Activated CD4-positive, alpha-beta T cell treated with anti-CD3 and anti-CD28 coated beads for 36 hours (primary cell): ENCODE data around the gene HOXC10. TPM values are rescaled to one million over a fixed set of nuclear protein-coding genes. Genes with fewer than 3 reads are reported as not detected.
A peak's percentile ranks its signal among the peaks of the same experiment; 100 is the strongest.

Experiments
- ATAC-seq: fragments of 200-7000 bp; cut with Tn5 transposase; one replicate; pipeline ENCODE4 v1.10.0; 2021; ENCODE audit warnings: mild to moderate bottlenecking, moderate library complexity
- CTCF ChIA-PET: fragments of 350-600 bp; sonication (Branson Sonifier 250); formaldehyde crosslinking; loops from one replicate; lab custom pipeline; 2021; ENCODE audit warnings: antibody characterized with exemption; lab: Charles Lee
- POLR2A ChIA-PET: fragments of 350-600 bp; sonication (Branson Sonifier 250); formaldehyde crosslinking; loops from one replicate; lab custom pipeline; 2021; ENCODE audit warnings: antibody characterized with exemption, inconsistent platforms; lab: Charles Lee
- DNase-seq: peaks from one replicate; pipeline ENCODE4 v3.0.0-alpha.2; 2020
- H3K27ac Mint-ChIP-seq: one replicate; pipeline ENCODE4 v1.8.0; 2021; ENCODE audit warnings: mixed read lengths
- H3K27me3 Mint-ChIP-seq: one replicate; pipeline ENCODE4 v1.8.0; 2021; ENCODE audit warnings: mixed read lengths
- H3K36me3 Mint-ChIP-seq: one replicate; pipeline ENCODE4 v1.8.0; 2021; ENCODE audit warnings: low read depth, mixed read lengths
- H3K4me1 Mint-ChIP-seq: one replicate; pipeline ENCODE4 v1.8.0; 2021; ENCODE audit warnings: mixed read lengths
- H3K4me3 Mint-ChIP-seq: one replicate; pipeline ENCODE4 v1.8.0; 2021; ENCODE audit warnings: mild to moderate bottlenecking, moderate library complexity, mixed read lengths
- H3K9me3 Mint-ChIP-seq: one replicate; pipeline ENCODE4 v1.8.0; 2021; ENCODE audit warnings: low read depth, mixed read lengths
- intact Hi-C, 2 experiments: fragments of 100-400 bp; cut with DNase I in 1 of 2; cut with micrococcal nuclease in 1 of 2; formaldehyde crosslinking; loops; one replicate each; pipeline versions ENCODE4 v1.14.2 to v1.15.1; 2022 to 2024; cut with DNase I, micrococcal nuclease
- total RNA-seq, 2 experiments: library from RNA; stranded (reverse); gene quantifications; one replicate each; pipeline ENCODE4 v1.2.3, GENCODE V29; 2021

HOXC10 gene
- total RNA-seq, 2 experiments from 2014 or later: not detected

DNA sequence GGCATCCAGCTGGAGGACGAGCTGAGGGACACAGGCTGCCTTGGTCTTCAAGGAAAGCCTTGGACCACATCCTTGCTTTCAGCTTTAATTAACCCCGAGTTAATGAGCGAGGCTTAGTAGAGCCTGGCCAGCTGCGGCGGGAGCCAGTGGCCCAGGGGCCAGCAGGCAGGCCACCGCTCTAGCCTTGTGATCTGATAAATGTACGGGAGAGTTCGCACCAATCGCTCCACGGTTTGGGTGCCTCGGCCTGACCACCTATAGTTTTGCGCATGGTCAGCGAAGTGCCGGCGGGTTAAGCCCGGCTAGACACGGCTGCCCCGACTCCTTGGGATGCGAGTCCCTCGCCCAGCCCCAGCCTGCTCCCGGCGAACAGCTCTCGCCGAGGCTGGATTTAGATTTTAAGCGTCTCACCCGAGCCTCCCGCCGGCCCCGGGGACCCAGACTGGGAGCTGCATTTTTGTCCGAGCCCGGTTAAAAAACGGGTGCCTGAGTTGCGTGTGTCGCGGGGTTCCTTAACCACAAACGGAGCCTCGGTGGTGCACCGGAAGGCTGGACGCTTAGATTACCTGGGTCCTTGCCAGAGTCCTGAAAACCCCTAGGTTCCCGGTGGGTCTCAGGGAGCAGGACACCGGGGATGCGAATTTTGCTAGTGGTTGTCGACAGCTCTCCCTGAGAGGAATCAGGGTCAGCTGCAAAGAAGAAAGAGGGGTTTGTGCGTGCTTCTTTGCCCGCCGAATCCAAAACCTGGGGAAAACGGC is 33.2 kb upstream of the HOXC10 start:
- ChIA-PET POLR2A (no interaction called here), CTCF (interaction anchor here (0.7 to 2.5 kb wide), 4 partner anchors 10 to 54 kb away, joined by 3 to 14 read pairs (median 4); partner anchors contain the start of gene HOXC10)
- H3K4me3 Mint-ChIP-seq: no peak overlapping the region
- ATAC-seq: no peak
- no peaks in the 10 kb centered on the region for H3K9me3 Mint-ChIP-seq
- peaks cover 12% of the 10 kb centered on the region for H3K4me1 Mint-ChIP-seq
- DNase-seq: no peak
- no peak overlapping the region for H3K27ac Mint-ChIP-seq
- intact Hi-C loops: loop anchor here (2.0 to 5.0 kb wide), 4 partner anchors 13 to 46 kb away; no protein-coding TSS in a partner anchor
- H3K27me3 Mint-ChIP-seq: peaks cover 83% of the 10 kb centered on the region
- H3K36me3 Mint-ChIP-seq: no peaks in the 10 kb centered on the region

DNA sequence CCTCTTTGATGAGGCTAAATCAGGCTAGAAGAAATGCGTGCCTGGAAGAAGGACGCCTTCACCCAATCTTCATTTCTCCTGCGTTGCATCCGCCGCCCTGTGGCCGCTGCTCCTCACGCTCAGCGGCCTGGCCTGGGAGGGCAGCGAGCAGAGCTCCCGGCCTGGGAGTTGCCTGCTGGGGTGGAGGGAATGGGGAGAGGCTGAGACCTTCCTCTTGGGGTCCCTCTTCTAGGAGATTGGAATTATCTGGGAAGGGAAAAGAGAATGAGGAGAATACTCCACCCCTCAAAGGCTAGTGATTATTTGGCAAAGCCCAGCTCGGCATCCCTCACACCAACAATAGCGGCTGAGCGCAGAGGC is 32.6 kb upstream of the HOXC10 start:
- Mint-ChIP-seq H3K36me3 (no peaks in the 10 kb centered on the region), H3K27me3 (peaks cover 86% of the 10 kb centered on the region), H3K4me3 (no peak overlapping the region), H3K4me1 (peaks cover 12% of the 10 kb centered on the region), H3K27ac (no peak overlapping the region), H3K9me3 (no peaks in the 10 kb centered on the region)
- DNase-seq (no peak), ATAC-seq (no peak)
- intact Hi-C loops: loop anchor here in 1 of 2 experiments (2.0 to 5.0 kb wide), 2 partner anchors 18 to 45 kb away; no protein-coding TSS in a partner anchor
- ChIA-PET POLR2A (no interaction called here), CTCF (interaction anchor here (0.7 to 2.5 kb wide), 7 partner anchors 11 to 184 kb away, joined by 3 to 14 read pairs (median 4); partner anchors contain the start of gene HOXC10)

DNA sequence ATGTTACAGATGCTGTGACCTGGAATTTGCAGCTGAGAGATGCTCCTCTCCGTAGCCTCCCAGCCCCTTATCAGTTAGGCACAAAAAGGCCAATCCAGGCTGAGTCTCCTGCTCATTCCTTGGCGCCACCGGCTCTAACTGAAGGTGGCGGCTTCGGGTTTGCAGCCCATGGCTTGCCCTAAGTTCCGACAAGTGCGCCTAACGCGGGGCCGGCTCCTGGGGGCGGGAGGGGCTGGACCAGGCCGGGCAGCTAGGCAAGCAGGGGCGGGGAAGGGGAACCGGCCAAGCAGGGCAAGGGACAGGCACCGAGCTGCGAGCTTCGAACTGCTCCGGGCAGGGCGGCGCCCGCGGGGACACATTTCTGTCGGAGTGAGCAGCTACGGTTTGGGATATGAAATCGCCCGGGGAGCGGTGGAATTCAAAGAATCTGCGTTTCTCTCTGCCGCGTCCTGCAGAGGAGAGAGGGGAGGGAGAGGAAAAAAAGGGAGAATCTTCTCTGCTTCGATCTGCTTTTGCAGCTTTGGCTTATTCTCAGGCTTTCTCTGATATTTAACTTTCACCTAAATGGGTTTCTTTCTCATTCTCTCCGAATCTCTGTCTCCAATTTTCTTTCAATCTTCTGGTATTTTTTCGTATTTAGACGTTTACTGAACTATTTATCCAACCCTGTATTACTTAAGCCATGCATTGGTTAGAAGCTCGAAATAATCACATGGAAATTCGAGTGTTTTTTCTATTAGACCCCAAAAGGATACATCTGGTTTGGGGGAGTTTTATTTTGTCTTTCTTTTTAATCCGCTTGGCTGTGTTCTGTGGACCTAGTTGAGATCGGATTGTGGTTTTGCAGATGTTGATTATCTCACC is 31.8 kb upstream of the HOXC10 start:
- ATAC-seq: no peak
- H3K9me3 Mint-ChIP-seq: no peaks in the 10 kb centered on the region
- no peak overlapping the region for H3K4me3 Mint-ChIP-seq
- CTCF ChIA-PET: interaction anchor here (0.6 to 2.5 kb wide), 10 partner anchors 11 to 185 kb away, joined by 3 to 14 read pairs (median 4); partner anchors contain the start of gene HOXC10
- H3K4me1 Mint-ChIP-seq: peaks cover 12% of the 10 kb centered on the region
- H3K27ac Mint-ChIP-seq: no peak overlapping the region
- intact Hi-C loops: loop anchor here in 1 of 2 experiments (2.0 to 5.0 kb wide), 2 partner anchors 18 to 44 kb away; no protein-coding TSS in a partner anchor
- no peaks in the 10 kb centered on the region for H3K36me3 Mint-ChIP-seq
- DNase-seq: no peak
- peaks cover 85% of the 10 kb centered on the region for H3K27me3 Mint-ChIP-seq
- POLR2A ChIA-PET: no interaction called here

DNA sequence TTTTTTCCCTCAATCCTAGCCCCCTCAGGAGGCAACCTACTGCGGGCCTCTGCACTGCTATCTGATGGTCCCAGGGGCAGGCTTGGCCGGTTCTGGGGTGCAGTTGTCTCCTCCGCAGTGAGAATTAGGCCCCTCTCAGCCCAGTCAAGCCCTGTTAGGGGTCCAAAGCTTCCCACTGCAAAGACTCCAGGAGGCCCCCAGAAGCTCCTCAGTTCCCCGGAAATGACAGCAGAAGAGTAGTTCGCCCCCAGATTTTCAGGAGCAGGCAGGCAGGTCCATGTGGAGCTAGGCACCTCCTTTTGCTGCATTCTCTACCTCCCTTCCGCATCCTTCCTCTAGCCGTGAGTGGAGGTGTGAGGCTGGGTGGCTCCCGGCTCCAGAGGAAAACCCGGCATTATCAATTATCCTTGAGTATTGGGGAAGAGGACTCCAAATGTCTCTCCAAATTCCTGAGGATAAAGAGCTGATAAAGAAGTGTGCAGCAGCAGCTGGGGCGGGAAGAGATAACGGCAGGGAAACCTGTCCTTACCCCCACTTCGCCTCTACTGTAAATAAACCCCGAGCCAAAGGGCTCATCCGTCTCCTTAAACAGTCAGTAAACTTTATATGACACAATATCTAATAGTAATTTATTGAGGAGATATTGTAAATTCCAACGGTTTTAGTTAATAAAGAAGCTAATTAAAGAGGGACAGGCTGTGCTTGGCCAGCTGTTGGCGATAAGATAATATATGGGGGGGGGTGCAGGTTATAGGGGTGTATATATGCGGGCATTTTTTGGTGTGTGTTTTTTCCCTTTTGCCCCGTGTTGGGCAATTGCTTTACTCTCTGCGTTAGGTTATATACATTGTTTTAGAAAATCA is 30.9 kb upstream of the HOXC10 start:
- no peaks in the 10 kb centered on the region for H3K9me3 Mint-ChIP-seq
- H3K36me3 Mint-ChIP-seq: no peaks in the 10 kb centered on the region
- ATAC-seq: no peak
- no peak for DNase-seq
- intact Hi-C loops: loop anchor here (1.0 to 5.0 kb wide), 3 partner anchors 19 to 43 kb away; partner anchors contain the start of gene HOTAIR (in 1 of the 2)
- H3K27me3 Mint-ChIP-seq: peaks cover 85% of the 10 kb centered on the region
- H3K4me1 Mint-ChIP-seq: peaks cover 12% of the 10 kb centered on the region
- ChIA-PET POLR2A (no interaction called here), CTCF (interaction anchor here (0.6 to 2.5 kb wide), 7 partner anchors 9 to 169 kb away, joined by 3 to 14 read pairs (median 3); partner anchors contain the start of gene HOXC5)
- H3K4me3 Mint-ChIP-seq: no peak overlapping the region
- H3K27ac Mint-ChIP-seq: no peak overlapping the region

DNA sequence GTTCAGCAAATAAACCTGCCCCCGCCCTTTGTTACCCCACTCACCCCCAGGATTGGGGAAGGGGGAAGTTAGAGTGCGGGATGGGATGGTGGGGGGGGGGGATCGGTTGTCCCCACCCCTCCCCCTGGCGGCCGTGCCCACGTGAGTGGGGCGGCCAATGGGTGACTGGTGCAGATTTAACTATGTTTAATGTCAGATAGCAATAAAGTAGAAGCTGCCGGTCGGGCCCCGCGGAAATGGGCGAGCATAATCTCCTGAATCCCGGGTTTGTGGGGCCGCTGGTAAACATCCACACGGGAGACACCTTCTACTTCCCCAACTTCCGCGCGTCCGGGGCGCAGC is 30.3 kb upstream of the HOXC10 start, which contains the start of gene HOXC12:
HOXC12 (plus strand) TSS at position 210 of the 342 bp plus-strand sequence; CDS start at position 237, 27 bp downstream.
- intact Hi-C loops: loop anchor here (1.0 to 5.0 kb wide), 3 partner anchors 20 to 98 kb away; partner anchors contain the start of genes HOTAIR (in 1 of the 2) and HOXC4 (in 1 of the 2)
- POLR2A ChIA-PET: no interaction called here
- no peak within 1 kb of the TSS for H3K27ac Mint-ChIP-seq

DNA sequence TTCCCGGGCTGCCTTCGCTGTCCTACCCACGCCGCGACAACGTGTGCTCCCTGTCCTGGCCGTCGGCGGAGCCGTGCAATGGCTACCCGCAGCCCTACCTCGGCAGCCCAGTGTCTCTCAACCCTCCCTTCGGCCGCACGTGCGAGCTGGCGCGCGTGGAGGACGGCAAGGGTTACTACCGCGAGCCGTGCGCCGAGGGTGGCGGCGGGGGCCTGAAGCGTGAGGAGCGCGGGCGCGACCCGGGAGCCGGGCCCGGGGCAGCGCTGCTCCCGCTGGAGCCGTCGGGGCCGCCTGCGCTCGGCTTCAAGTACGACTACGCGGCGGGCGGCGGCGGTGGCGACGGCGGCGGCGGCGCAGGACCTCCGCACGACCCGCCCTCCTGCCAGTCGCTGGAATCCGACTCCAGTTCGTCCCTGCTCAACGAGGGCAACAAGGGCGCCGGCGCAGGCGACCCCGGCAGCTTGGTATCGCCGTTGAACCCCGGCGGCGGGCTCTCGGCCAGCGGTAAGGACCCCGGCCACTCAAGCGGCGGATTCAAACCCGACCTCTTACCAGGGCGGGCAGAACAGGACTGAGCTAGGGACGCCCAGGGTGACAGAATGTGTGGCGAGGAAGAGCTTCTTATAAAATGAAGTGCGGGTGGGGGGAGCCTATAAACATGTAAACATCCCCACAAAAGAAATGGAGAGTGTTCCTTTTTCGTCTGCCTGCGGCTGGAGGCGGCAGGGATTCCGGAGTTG is 29.7 kb upstream of the HOXC10 start:
- H3K36me3 Mint-ChIP-seq: no peaks in the 10 kb centered on the region
- ATAC-seq (no peak), DNase-seq (no peak)
- ChIA-PET POLR2A (no interaction called here), CTCF (interaction anchor here (1.1 kb wide), 1 partner anchor 77 kb away, joined by 5 read pairs; the partner anchor contains the start of gene HOXC5)
- H3K27ac Mint-ChIP-seq: no peak overlapping the region
- no peak overlapping the region for H3K4me3 Mint-ChIP-seq
- intact Hi-C loops: loop anchor here in 1 of 2 experiments (5.0 kb wide), 1 partner anchor 97 kb away; the partner anchor contains the start of gene HOXC4
- no peaks in the 10 kb centered on the region for H3K9me3 Mint-ChIP-seq
- peaks cover 85% of the 10 kb centered on the region for H3K27me3 Mint-ChIP-seq
- H3K4me1 Mint-ChIP-seq: peaks cover 12% of the 10 kb centered on the region

More for the DNA sequence above, 30.3 kb upstream of the HOXC10 start, which contains the start of gene HOXC12:
- DNase-seq: no peak
- CTCF ChIA-PET: interaction anchor here (1.1 to 1.5 kb wide), 2 partner anchors 20 to 78 kb away, joined by 3 to 5 read pairs; partner anchors contain the start of gene HOXC5
- Mint-ChIP-seq H3K4me1 (peaks cover 12% of the 10 kb centered on the region), H3K36me3 (no peaks in the 10 kb centered on the region), H3K9me3 (no peaks in the 10 kb centered on the region), H3K4me3 (no peak within 1 kb of the TSS), H3K27me3 (peaks cover 85% of the 10 kb centered on the region)
- no peak for ATAC-seq

DNA sequence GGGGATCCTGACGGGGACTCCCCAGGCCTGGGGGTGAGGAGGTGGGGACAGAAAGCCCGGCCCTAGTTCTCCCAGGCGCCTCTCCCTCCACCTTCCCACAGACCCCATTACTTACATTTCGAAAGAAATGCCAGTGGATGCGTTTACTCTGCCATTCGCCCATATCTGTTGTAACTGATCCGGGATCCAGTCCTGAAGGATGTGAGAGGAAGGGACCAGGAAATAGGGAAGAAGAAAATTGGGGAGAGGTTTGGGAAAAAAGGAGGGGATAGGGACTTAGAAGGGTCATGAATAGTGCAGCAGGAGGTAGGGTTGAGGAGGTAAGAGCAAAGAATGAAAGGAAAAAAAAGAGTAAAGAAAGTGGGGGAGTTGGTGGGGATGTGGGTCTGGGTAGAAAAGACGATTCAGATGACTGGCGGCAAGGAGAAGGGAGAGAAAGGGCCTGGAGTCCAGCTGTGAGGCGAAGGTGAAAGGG is 29.1 kb upstream of the HOXC10 start:
- CTCF ChIA-PET: interaction anchor here (1.2 kb wide), 1 partner anchor 50 kb away, joined by 3 read pairs; no protein-coding TSS in a partner anchor
- Mint-ChIP-seq H3K27ac (no peak overlapping the region), H3K4me3 (peak overlapping the region; percentile 4), H3K36me3 (no peaks in the 10 kb centered on the region), H3K27me3 (peaks cover 84% of the 10 kb centered on the region), H3K9me3 (no peaks in the 10 kb centered on the region), H3K4me1 (peaks cover 16% of the 10 kb centered on the region)
- DNase-seq (no peak), ATAC-seq (no peak)
- POLR2A ChIA-PET: no interaction called here
- intact Hi-C loops: loop anchor here (2.0 to 5.0 kb wide), 2 partner anchors 96 to 97 kb away; partner anchors contain the start of gene HOXC4 (in 2 of the 2)

DNA sequence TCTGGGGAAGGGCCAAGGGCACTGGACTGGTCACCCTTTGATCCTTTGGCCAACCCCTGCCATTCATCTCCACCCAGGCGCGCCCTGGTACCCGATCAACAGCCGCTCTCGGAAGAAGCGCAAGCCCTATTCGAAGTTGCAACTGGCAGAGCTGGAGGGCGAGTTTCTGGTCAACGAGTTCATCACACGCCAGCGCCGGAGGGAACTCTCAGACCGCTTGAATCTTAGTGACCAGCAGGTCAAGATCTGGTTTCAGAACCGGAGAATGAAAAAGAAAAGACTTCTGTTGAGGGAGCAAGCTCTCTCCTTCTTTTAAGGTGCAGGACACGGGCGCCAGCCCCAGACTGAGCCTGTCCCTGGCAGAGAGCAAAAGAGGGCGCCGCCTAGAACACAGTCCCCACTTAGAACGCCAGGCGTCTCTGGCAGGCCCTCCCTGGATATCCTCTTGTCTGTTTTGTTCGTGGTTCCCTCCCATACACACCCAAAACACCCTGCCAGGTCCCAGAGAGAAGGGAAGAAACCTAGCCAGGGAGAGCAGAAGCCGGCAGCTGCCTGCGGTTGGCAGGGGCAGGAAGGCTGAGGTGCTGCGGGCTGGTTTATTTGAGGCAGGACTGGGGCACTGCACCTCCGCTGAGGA is 28.6 kb upstream of the HOXC10 start:
- no peaks in the 10 kb centered on the region for H3K36me3 Mint-ChIP-seq
- ChIA-PET POLR2A (no interaction called here), CTCF (interaction anchor here (0.5 to 1.2 kb wide), 2 partner anchors 43 to 49 kb away, joined by 3 read pairs; no protein-coding TSS in a partner anchor)
- peaks cover 80% of the 10 kb centered on the region for H3K27me3 Mint-ChIP-seq
- ATAC-seq: peak; percentile 39
- H3K4me1 Mint-ChIP-seq: peaks cover 14% of the 10 kb centered on the region
- DNase-seq: no peak
- intact Hi-C loops: loop anchor here (2.0 to 5.0 kb wide), 2 partner anchors 96 kb away; partner anchors contain the start of gene HOXC4 (in 2 of the 2)
- H3K9me3 Mint-ChIP-seq: no peaks in the 10 kb centered on the region
- H3K27ac Mint-ChIP-seq: no peak overlapping the region
- H3K4me3 Mint-ChIP-seq: peak overlapping the region; percentile 4

DNA sequence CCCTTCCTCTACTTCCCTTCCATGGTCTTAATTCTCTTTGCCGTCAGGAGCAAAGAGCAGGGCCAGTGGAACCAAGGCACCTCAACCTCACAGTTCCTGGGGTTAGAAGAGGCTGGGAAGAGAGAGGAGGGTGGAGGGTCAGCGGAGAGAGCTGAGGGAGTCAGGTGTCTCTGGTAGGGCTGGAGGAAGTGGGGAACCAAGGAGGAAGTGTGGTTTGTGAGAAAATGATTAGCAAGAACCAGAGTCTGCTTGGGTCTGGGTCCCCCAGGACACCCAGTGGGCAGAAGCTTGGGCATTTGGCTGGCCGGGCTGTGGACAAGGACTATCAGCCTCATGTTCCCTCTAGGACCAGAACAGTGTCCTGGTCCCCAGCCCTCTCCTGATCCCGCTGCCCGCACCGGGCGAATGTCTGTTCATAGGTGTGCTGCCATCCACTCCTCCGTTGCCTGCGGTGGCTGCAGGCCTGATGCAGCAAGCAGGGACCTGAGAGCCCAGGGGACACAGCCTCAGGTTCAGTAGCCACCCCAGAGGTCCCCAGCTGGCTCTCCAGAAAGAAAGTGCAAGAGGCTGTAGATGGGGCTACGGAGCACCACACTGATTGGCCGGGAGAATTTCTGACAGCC is 27.9 kb upstream of the HOXC10 start:
- Mint-ChIP-seq H3K27ac (no peak overlapping the region), H3K27me3 (peaks cover 78% of the 10 kb centered on the region), H3K36me3 (no peaks in the 10 kb centered on the region), H3K4me1 (peaks cover 14% of the 10 kb centered on the region), H3K9me3 (no peaks in the 10 kb centered on the region), H3K4me3 (no peak overlapping the region)
- ChIA-PET CTCF (interaction anchor here (0.5 to 1.2 kb wide), 2 partner anchors 42 to 48 kb away, joined by 3 read pairs; no protein-coding TSS in a partner anchor), POLR2A (interaction anchor here (0.6 kb wide), 1 partner anchor 29 kb away, joined by 3 read pairs; no protein-coding TSS in a partner anchor)
- intact Hi-C loops: loop anchor here (2.0 to 5.0 kb wide), 2 partner anchors 95 to 96 kb away; partner anchors contain the start of gene HOXC4 (in 2 of the 2)
- ATAC-seq (no peak), DNase-seq (no peak)
